Endothelial cell (in vitro differentiated cells): ENCODE data around the gene KIF5C. TPM values are rescaled to one million over a fixed set of nuclear protein-coding genes. Genes with fewer than 3 reads are reported as not detected.

Experiments used
- DNase-seq: peaks from one replicate; pipeline ENCODE4 v3.0.0; 2021; ENCODE audit warnings: low spot score
- H3K27ac Mint-ChIP-seq: one replicate; pipeline ENCODE4 v1.8.0; 2021; ENCODE audit warnings: mixed read lengths, inconsistent platforms; ENCODE audit not compliant: unreplicated experiment
- H3K27me3 Mint-ChIP-seq: one replicate; pipeline ENCODE4 v1.8.0; 2021; ENCODE audit warnings: mild to moderate bottlenecking, moderate library complexity, mixed read lengths, inconsistent platforms; ENCODE audit not compliant: unreplicated experiment
- H3K36me3 Mint-ChIP-seq: one replicate; pipeline ENCODE4 v1.8.0; 2021; ENCODE audit warnings: mild to moderate bottlenecking, low read depth, mixed read lengths, inconsistent platforms; ENCODE audit not compliant: unreplicated experiment
- H3K4me1 Mint-ChIP-seq: one replicate; pipeline ENCODE4 v1.8.0; 2021; ENCODE audit warnings: mild to moderate bottlenecking, mixed read lengths, inconsistent platforms; ENCODE audit not compliant: unreplicated experiment
- H3K4me3 Mint-ChIP-seq: one replicate; pipeline ENCODE4 v1.8.0; 2021; ENCODE audit warnings: mild to moderate bottlenecking, mixed read lengths, inconsistent platforms; ENCODE audit not compliant: unreplicated experiment
- H3K9me3 Mint-ChIP-seq: one replicate; pipeline ENCODE4 v1.8.0; 2021; ENCODE audit warnings: mixed read lengths, inconsistent platforms; ENCODE audit not compliant: unreplicated experiment
- total RNA-seq: library from RNA; stranded (reverse); fragmentation: NEBNext Ultra II Directional; extraction: Animal tissue kit (Norgen Biotek cat#: 25700); gene quantifications from one replicate; pipeline ENCODE4 v1.2.1, GENCODE V29; 2021; ENCODE audit not compliant: unreplicated experiment
- TF ChIP-seq, protein P1 (sequence below): fragments of 200-600 bp; sonication (generic); IDR thresholded peaks from one replicate; pipeline ENCODE4 v1.5.0; 2021; ENCODE audit warnings: antibody characterized with exemption; ENCODE audit not compliant: unreplicated experiment

KIF5C gene
- total RNA-seq, 1 donor from 2014 or later = 50.6 TPM

DNA sequence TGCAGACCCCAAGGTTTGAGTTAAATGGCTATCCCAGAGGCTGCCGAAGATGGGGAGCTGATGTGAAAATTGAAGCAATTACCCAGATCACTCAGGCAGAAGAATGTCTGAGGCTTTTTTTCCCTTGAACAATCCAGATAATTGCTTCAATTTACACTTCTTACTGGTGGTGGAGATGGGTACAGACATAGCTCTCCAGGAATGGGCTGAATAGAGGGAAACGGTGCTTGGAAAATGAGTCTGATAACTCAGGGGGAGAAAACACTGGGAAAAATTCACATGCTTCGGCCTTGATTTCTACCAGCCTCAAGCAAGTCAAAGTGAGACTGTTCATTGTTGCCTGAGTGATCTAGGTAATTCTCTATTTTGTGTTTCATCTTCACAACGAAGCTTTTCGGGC lies 9.5 kb upstream of the KIF5C start:
- no peaks in the 10 kb centered on the region for H3K36me3 Mint-ChIP-seq
- peaks cover 1% of the 10 kb centered on the region for H3K27me3 Mint-ChIP-seq
- H3K27ac Mint-ChIP-seq = no peak overlapping the region
- peaks cover 6% of the 10 kb centered on the region for H3K4me1 Mint-ChIP-seq
- H3K4me3 Mint-ChIP-seq = no peak overlapping the region
- no peak for DNase-seq
- no peaks in the 10 kb centered on the region for H3K9me3 Mint-ChIP-seq
- TF ChIP-seq, protein P1, sequence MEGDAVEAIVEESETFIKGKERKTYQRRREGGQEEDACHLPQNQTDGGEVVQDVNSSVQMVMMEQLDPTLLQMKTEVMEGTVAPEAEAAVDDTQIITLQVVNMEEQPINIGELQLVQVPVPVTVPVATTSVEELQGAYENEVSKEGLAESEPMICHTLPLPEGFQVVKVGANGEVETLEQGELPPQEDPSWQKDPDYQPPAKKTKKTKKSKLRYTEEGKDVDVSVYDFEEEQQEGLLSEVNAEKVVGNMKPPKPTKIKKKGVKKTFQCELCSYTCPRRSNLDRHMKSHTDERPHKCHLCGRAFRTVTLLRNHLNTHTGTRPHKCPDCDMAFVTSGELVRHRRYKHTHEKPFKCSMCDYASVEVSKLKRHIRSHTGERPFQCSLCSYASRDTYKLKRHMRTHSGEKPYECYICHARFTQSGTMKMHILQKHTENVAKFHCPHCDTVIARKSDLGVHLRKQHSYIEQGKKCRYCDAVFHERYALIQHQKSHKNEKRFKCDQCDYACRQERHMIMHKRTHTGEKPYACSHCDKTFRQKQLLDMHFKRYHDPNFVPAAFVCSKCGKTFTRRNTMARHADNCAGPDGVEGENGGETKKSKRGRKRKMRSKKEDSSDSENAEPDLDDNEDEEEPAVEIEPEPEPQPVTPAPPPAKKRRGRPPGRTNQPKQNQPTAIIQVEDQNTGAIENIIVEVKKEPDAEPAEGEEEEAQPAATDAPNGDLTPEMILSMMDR = no peak

DNA sequence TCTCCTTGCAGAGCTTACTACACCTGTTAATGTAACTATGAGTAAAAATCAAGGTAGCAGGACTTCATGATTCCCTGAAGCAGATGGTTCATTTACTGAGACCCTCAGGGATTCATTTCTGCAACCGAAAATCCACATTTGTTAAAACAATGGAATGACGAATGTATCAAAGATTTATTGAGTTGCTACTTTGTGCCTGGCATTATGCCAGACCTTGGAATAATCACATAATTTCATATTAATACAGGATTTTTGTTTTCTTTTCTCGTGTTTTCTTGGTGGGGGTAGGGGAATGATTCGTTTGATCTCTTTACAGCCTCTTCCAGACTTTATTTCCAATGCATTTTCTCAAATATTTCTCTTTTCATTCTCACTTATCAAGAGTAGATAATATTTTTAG lies 8.9 kb upstream of the KIF5C start:
- Mint-ChIP-seq H3K27me3 (peaks cover 1% of the 10 kb centered on the region), H3K36me3 (no peaks in the 10 kb centered on the region), H3K4me1 (peaks cover 6% of the 10 kb centered on the region), H3K4me3 (no peak overlapping the region), H3K9me3 (no peaks in the 10 kb centered on the region), H3K27ac (no peak overlapping the region)
- TF ChIP-seq, protein P1 = no peak
- no peak for DNase-seq

DNA sequence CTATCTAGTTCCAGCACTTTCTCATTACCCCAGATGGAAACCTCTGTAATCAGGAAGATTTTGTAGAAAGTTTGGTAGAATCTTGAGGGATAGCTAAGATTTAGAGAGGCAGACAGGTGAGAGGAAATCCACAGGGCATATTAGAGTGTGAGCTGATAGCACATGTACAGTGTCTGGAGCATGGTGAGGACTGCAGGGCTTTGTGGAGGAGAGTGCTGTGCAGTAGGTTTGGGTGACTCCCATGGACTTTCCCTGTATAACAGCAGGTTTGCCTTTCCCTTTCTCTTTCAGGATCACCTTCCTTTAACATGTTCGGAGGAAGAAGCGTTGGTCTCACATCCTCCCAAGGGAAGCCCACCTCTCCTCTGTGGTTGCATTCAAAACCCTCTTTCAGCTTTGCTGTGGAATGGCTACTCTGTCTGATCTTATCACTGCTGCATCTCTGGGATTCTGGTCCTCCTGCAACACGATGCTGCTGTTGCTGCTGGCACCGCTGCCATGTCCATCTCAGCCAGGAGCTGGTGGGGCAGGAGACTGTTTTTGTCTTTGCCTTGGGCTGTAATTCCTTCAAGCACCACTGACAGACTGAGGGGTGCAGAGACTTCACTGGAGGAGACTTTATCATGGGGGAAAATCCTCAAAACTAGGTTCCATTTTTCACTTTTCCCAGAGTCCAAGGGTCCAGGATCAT lies 7.8 kb upstream of the KIF5C start:
- DNase-seq = no peak
- Mint-ChIP-seq H3K27me3 (peaks cover 1% of the 10 kb centered on the region), H3K4me3 (no peak overlapping the region), H3K4me1 (peaks cover 10% of the 10 kb centered on the region), H3K9me3 (no peaks in the 10 kb centered on the region), H3K27ac (no peak overlapping the region), H3K36me3 (no peaks in the 10 kb centered on the region)
- TF ChIP-seq, protein P1 = no peak

DNA sequence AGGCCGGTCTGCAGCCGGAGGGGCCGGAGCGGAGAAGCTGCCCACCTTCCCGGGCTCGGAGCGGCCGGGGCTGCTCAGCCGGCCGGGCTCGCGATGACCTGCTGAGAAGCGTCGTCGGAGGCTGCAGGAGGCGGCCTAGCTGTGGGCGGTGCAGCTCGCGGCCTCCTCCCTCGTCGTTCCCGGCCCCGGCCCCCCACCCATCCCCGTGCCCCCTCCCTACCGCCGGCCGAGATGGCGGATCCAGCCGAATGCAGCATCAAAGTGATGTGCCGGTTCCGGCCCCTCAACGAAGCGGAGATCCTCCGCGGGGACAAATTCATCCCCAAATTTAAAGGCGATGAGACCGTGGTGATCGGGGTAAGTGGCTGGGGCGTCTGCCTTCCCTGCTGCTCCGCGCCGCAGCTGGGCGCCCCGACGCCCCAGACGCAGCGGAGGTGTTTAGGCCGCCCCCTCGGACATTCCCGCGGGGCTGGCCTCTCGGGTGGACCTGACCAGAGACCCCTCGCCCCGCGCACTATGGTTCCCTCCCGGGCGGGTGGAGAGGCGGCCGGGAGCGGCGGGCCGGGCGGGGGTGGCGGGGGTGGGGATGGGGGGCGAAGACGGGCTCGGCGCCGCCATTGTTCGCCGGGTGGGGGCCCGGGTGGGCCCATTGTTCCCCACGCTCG lies 492 bp downstream of the KIF5C start:
- H3K36me3 Mint-ChIP-seq = peaks cover 8% of the 10 kb centered on the region
- peaks cover 15% of the 10 kb centered on the region for H3K27me3 Mint-ChIP-seq
- no peak overlapping the region for H3K27ac Mint-ChIP-seq
- peaks cover 35% of the 10 kb centered on the region for H3K4me1 Mint-ChIP-seq
- TF ChIP-seq, protein P1 = no peak
- H3K4me3 Mint-ChIP-seq = peak overlapping the region; percentile 79
- H3K9me3 Mint-ChIP-seq = no peaks in the 10 kb centered on the region
- no peak for DNase-seq

DNA sequence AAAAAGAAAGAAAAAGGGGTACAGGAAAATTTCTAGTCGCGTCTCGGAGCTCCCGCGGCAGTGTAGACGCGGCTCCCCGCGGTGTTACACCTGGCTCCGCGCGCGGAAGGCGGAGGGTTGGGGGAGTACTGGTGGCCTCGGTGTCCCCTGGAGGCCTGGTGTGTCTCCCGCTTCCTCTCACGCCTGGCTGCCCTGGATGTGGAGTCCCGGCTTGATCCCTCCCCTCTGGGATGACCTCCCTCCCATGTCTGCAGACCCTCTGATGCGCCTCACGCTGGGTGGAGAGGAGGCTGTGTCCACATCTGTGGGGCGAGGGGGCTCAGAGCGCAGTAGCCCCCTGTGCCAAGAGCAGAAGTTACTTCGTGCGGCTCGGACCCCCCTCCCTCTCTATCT lies 1.2 kb downstream of the KIF5C start:
- no peaks in the 10 kb centered on the region for H3K9me3 Mint-ChIP-seq
- DNase-seq = peak; percentile 21

More for the DNA sequence above, 1.2 kb downstream of the KIF5C start:
- H3K27ac Mint-ChIP-seq = no peak overlapping the region
- peak overlapping the region; percentile 91 for H3K4me3 Mint-ChIP-seq
- H3K27me3 Mint-ChIP-seq = peaks cover 15% of the 10 kb centered on the region
- peaks cover 13% of the 10 kb centered on the region for H3K36me3 Mint-ChIP-seq
- peaks cover 35% of the 10 kb centered on the region for H3K4me1 Mint-ChIP-seq
- TF ChIP-seq, protein P1 = no peak
